A549 treated with GW870086 at 1 μM for 4 hours (cell line): ENCODE measurements around the gene PRR15L. TPM values are rescaled to one million over a fixed set of nuclear protein-coding genes. Genes with fewer than 3 reads are reported as not detected.

Experiments used
- total RNA-seq: library from RNA; stranded (reverse); fragments of 200-300 nt; extraction: Qiagen RNA extraction; gene quantifications from 5 replicates; pipeline ENCODE4 v1.2.3, GENCODE V29; 2022; ENCODE audit warnings: low read depth

The PRR15L gene
- 0.81 to 1.1 TPM (median 0.92 TPM) in 5 replicates for total RNA-seq

GRCh38 chr17:47957591-47958490, at the start of gene PRR15L:
PRR15L (minus strand) TSS chr17:47957883; CDS start chr17:47953234, 4,649 bp downstream.

GRCh38 chr17:47970725-47971499, 13.2 kb upstream of the PRR15L start, which contains the start of gene CDK5RAP3:
CDK5RAP3 (plus strand) TSS chr17:47971113; CDS start chr17:47971147, 34 bp downstream.

DNA sequence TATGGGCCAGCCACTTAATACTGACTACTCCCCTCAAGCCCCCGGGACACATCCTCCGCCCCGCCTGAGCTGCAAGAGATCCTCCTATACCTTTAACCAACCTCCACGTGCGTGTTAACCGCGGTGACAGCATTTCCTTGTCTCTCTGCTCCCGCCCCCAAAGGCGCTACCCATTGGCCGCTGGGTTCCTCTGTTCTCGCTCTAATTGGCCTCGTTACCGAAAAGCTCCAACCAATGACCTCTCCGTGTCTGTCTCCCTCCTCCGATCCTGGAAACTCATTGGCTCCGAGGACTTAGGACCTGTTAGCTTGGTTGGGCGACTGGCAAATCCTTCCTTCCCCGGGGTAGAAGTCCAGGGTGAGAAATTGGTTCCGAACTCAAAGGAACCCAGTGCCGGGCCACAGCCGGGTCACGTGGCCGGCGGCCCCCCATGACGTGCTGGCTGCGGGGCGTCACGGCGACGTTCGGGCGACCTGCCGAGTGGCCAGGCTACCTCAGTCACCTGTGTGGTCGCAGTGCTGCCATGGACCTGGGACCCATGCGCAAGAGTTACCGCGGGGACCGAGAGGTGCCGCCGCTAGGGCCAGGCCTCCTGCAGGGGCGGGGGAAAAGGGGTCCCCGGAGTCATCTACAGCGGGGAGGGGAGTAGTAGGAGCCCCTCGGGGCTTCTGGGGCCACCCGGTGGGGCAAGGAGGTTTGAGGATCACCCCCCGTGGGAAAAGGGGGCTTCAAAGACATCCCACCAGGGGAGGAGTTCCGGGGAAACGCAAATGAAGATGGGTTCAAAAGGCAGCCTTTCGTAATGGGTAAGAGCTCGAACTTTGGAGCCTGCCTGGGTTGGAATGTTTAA, 16.2 kb downstream of the PRR15L start, which contains the start of gene PNPO:
Gene PNPO, plus strand, starts transcription at position 326 of the 850 bp plus-strand sequence. Its CDS starts 105 bp downstream, at position 431.

Other genes with a start within 250 kb of the PRR15L start
- 0.06 to 0.19 TPM (median 0.10 TPM) in 5 replicates for gene TBX21, start 224.6 kb downstream of the PRR15L start, total RNA-seq
- gene OSBPL7, start 136.1 kb downstream of the PRR15L start, total RNA-seq: 11.2 to 18.1 TPM (median 16.4 TPM) in 5 replicates
- 86.7 to 114 TPM (median 88.3 TPM) in 5 replicates for gene MRPL10, start 126.3 kb downstream of the PRR15L start, total RNA-seq
- gene LRRC46, start 126.2 kb downstream of the PRR15L start, total RNA-seq: 2.6 to 4.3 TPM (median 3.0 TPM) in 5 replicates
- gene SCRN2, start 116.6 kb downstream of the PRR15L start, total RNA-seq: 31.4 to 41.3 TPM (median 39.2 TPM) in 5 replicates
- 3.4 to 4.4 TPM (median 4.1 TPM) in 5 replicates for gene SP6, start 106.7 kb downstream of the PRR15L start, total RNA-seq
- 16.1 to 19.0 TPM (median 17.7 TPM) in 5 replicates for gene SP2, start 61.6 kb downstream of the PRR15L start, total RNA-seq
- 20.8 to 24.7 TPM (median 24.1 TPM) in 5 replicates for gene PNPO, start 16.3 kb downstream of the PRR15L start, total RNA-seq
- gene CDK5RAP3, start 13.2 kb upstream of the PRR15L start, total RNA-seq: 99.2 to 115 TPM (median 111 TPM) in 5 replicates
- gene COPZ2, start 79.9 kb upstream of the PRR15L start, total RNA-seq: 13.9 to 19.5 TPM (median 17.4 TPM) in 5 replicates
- gene NFE2L1, start 90.5 kb upstream of the PRR15L start, total RNA-seq: 102 to 120 TPM (median 114 TPM) in 5 replicates
- 75.9 to 94.0 TPM (median 81.0 TPM) in 5 replicates for gene CBX1, start 143.6 kb upstream of the PRR15L start, total RNA-seq
- gene SNX11, start 149.9 kb upstream of the PRR15L start, total RNA-seq: 27.7 to 28.5 TPM (median 28.2 TPM) in 5 replicates